Natural killer cell (primary cell): ENCODE measurements around the gene SORT1. TPM values are rescaled to one million over a fixed set of nuclear protein-coding genes. Genes with fewer than 3 reads are reported as not detected.

Experiments
- ATAC-seq, 3 donors: fragments of 150-1000 bp in 2 of 3; fragments of 200-7000 bp in 1 of 3; cut with Tn5 transposase; 1 replicate in 1 of 3; 2 replicates in 2 of 3; pipeline ENCODE4 v1.10.0; 2021; ENCODE audit warnings: mild to moderate bottlenecking in 2 of 3, moderate library complexity in 2 of 3
- DNase-seq, 2 donors: peaks; one replicate each; pipeline versions ENCODE4 v3.0.0 to v3.0.0-alpha.2; 2013 to 2021; ENCODE audit warnings: mixed read lengths in 1 of 2
- H3K27ac ChIP-seq: one replicate; pipeline ENCODE4 v1.5.1; 2013; ENCODE audit warnings: mild to moderate bottlenecking, low read length
- H3K27me3 ChIP-seq: one replicate; pipeline ENCODE4 v1.6.1; 2013; ENCODE audit warnings: low read length; ENCODE audit not compliant: control insufficient read depth, insufficient read depth
- H3K36me3 ChIP-seq: one replicate; pipeline ENCODE4 v1.6.1; 2013; ENCODE audit warnings: low read length; ENCODE audit not compliant: control insufficient read depth, insufficient read depth
- H3K4me1 ChIP-seq: one replicate; pipeline ENCODE4 v1.6.1; 2013; ENCODE audit warnings: low read length; ENCODE audit not compliant: control insufficient read depth, insufficient read depth
- H3K4me3 ChIP-seq: one replicate; pipeline ENCODE4 v1.5.1; 2013; ENCODE audit warnings: low read length
- H3K9me3 ChIP-seq: one replicate; pipeline ENCODE4 v1.6.1; 2013; ENCODE audit warnings: low read length; ENCODE audit not compliant: control insufficient read depth, insufficient read depth
- H3K27ac Mint-ChIP-seq, 2 donors: one replicate each; pipeline ENCODE4 v1.8.0; 2022; ENCODE audit warnings: mild to moderate bottlenecking in 2 of 2, mixed read lengths in 2 of 2, moderate library complexity in 1 of 2
- H3K27me3 Mint-ChIP-seq, 2 donors: one replicate each; pipeline ENCODE4 v1.8.0; 2022; ENCODE audit warnings: low read depth in 2 of 2, mixed read lengths in 2 of 2
- H3K36me3 Mint-ChIP-seq: one replicate; pipeline ENCODE4 v1.8.0; 2022; ENCODE audit warnings: mixed read lengths
- H3K4me1 Mint-ChIP-seq, 2 donors: one replicate each; pipeline ENCODE4 v1.8.0; 2022; ENCODE audit warnings: mixed read lengths in 2 of 2
- H3K4me3 Mint-ChIP-seq: one replicate; pipeline ENCODE4 v1.8.0; 2022; ENCODE audit warnings: mild to moderate bottlenecking, moderate library complexity, mixed read lengths
- H3K9me3 Mint-ChIP-seq, 2 donors: one replicate each; pipeline ENCODE4 v1.8.0; 2022; ENCODE audit warnings: mixed read lengths in 2 of 2
- WGBS: methylation state at CpG from one replicate; pipeline ENCODE4 v1.1.7; 2013; ENCODE audit warnings: missing lambda C conversion rate; ENCODE audit not compliant: insufficient coverage; 5-methylcytosine and 5-hydroxymethylcytosine counted together
- intact Hi-C: fragments of 100-400 bp; cut with micrococcal nuclease; formaldehyde crosslinking; loops from one replicate; pipeline ENCODE4 v1.14.2; 2022
- total RNA-seq, 4 donors: library from RNA; stranded (reverse); fragments of 120-200 nt in 1 of 4; gene quantifications; one replicate each; pipeline versions ENCODE4 v1.2.3 to v1.2.4, GENCODE V29; 2013 to 2022
- TF ChIP-seq, protein P1 (sequence below): fragments of 200-600 bp; IDR thresholded peaks from one replicate; pipeline ENCODE4 v1.8.0; 2022; ENCODE audit warnings: antibody characterized with exemption

The SORT1 gene
- total RNA-seq, 3 donors from 2014 or later (not counting 1 experiment from before 2014, with no cell fraction given): 2.7 to 7.1 (median 3.7) TPM

- TF ChIP-seq, protein P1, sequence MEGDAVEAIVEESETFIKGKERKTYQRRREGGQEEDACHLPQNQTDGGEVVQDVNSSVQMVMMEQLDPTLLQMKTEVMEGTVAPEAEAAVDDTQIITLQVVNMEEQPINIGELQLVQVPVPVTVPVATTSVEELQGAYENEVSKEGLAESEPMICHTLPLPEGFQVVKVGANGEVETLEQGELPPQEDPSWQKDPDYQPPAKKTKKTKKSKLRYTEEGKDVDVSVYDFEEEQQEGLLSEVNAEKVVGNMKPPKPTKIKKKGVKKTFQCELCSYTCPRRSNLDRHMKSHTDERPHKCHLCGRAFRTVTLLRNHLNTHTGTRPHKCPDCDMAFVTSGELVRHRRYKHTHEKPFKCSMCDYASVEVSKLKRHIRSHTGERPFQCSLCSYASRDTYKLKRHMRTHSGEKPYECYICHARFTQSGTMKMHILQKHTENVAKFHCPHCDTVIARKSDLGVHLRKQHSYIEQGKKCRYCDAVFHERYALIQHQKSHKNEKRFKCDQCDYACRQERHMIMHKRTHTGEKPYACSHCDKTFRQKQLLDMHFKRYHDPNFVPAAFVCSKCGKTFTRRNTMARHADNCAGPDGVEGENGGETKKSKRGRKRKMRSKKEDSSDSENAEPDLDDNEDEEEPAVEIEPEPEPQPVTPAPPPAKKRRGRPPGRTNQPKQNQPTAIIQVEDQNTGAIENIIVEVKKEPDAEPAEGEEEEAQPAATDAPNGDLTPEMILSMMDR: no peak
- peaks cover 11 to 26% of the 10 kb centered on the region in 2 donors for H3K27me3 Mint-ChIP-seq
- H3K27ac Mint-ChIP-seq: no peak overlapping the region
- no peaks in the 10 kb centered on the region for H3K9me3 Mint-ChIP-seq
- DNase-seq (no peak), ATAC-seq (no peak)
- Histone ChIP-seq H3K27me3 (no peaks in the 10 kb centered on the region), H3K9me3 (no peaks in the 10 kb centered on the region), H3K4me3 (no peak overlapping the region), H3K36me3 (no peaks in the 10 kb centered on the region), H3K27ac (no peak overlapping the region), H3K4me1 (no peaks in the 10 kb centered on the region)
- no peak overlapping the region for H3K4me3 Mint-ChIP-seq
- no peaks in the 10 kb centered on the region for H3K4me1 Mint-ChIP-seq
- 88% methylated on average over 20 of the region's 20 CpGs for WGBS
- intact Hi-C loops: no loop called here
- no peaks in the 10 kb centered on the region for H3K36me3 Mint-ChIP-seq
These were observed 98.0 kb downstream of the SORT1 start for GRCh38 chr1:109299558-109300343.

- H3K27ac ChIP-seq: no peak overlapping the region
- no peak overlapping the region for H3K4me3 Mint-ChIP-seq
- no peak overlapping the region for H3K27ac Mint-ChIP-seq
- no peaks in the 10 kb centered on the region for H3K4me1 ChIP-seq
- H3K9me3 Mint-ChIP-seq: no peaks in the 10 kb centered on the region
- intact Hi-C loops: no loop called here
- TF ChIP-seq, protein P1: no peak
- 83% methylated on average over 11 of the region's 11 CpGs for WGBS
- H3K27me3 Mint-ChIP-seq: peaks cover 11 to 34% of the 10 kb centered on the region in 2 donors
- no peak overlapping the region for H3K4me3 ChIP-seq
- no peaks in the 10 kb centered on the region for H3K4me1 Mint-ChIP-seq
- DNase-seq (no peak), ATAC-seq (no peak)
- no peaks in the 10 kb centered on the region for H3K36me3 ChIP-seq
- H3K9me3 ChIP-seq: no peaks in the 10 kb centered on the region
- no peaks in the 10 kb centered on the region for H3K36me3 Mint-ChIP-seq
- no peaks in the 10 kb centered on the region for H3K27me3 ChIP-seq
These were observed 98.8 kb downstream of the SORT1 start for GRCh38 chr1:109298666-109299557.

GRCh38 chr1:109296782-109297181 lies 100.9 kb downstream of the SORT1 start:
- no peak overlapping the region for H3K27ac ChIP-seq
- TF ChIP-seq, protein P1: no peak
- intact Hi-C loops: no loop called here
- H3K9me3 ChIP-seq: no peaks in the 10 kb centered on the region
- H3K4me3 Mint-ChIP-seq: no peak overlapping the region
- H3K4me1 Mint-ChIP-seq: no peaks in the 10 kb centered on the region
- WGBS: 91% methylated on average over 16 of the region's 16 CpGs
- no peaks in the 10 kb centered on the region for H3K9me3 Mint-ChIP-seq
- H3K27me3 Mint-ChIP-seq: peaks cover 11 to 34% of the 10 kb centered on the region in 2 donors
- H3K27me3 ChIP-seq: no peaks in the 10 kb centered on the region
- no peak for ATAC-seq
- no peaks in the 10 kb centered on the region for H3K36me3 Mint-ChIP-seq
- no peak for DNase-seq
- no peak overlapping the region for H3K4me3 ChIP-seq
- no peaks in the 10 kb centered on the region for H3K4me1 ChIP-seq
- no peaks in the 10 kb centered on the region for H3K36me3 ChIP-seq
- no peak overlapping the region for H3K27ac Mint-ChIP-seq
